ENCODE measurements around the gene GDPD4.

DNA sequence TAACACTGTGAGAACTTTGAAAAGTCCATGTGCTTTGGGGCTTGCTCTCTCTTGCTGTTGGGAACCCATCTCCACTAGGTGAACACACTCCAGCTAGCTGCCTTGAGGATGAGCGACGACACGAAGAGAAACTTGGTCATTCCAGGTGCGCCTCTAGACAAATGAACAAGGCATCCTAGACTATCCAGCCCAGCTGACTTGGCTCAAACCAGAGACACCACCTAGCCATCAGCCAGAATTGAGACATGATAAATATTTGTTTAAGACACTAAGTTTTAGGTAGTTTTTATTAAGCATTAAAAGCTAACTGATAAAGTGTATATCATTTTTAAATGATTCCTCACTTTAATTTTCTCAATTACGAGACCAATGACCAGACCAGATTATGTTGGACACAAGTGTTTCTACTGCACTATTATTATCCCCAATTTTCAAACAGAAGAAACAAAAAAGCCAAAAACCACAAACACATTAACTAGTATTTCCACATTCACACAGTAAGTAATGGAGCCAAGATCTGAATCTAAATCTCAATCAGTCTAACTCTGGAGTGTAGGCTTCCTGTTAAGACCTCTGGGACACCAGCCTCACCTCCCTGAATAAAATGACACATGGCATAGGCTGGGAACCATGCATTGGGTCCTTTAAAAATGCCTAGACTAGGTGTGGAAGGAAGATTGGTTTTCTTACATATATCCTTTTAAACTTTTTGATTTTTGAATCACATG is 70.4 kb downstream of the GDPD4 start:
- no peak for TF ChIP-seq EZH2phosphoT487 (IDR thresholded peaks at IDR 0.05; ENCODE audit: borderline replicate concordance)
- TF ChIP-seq, protein P1, sequence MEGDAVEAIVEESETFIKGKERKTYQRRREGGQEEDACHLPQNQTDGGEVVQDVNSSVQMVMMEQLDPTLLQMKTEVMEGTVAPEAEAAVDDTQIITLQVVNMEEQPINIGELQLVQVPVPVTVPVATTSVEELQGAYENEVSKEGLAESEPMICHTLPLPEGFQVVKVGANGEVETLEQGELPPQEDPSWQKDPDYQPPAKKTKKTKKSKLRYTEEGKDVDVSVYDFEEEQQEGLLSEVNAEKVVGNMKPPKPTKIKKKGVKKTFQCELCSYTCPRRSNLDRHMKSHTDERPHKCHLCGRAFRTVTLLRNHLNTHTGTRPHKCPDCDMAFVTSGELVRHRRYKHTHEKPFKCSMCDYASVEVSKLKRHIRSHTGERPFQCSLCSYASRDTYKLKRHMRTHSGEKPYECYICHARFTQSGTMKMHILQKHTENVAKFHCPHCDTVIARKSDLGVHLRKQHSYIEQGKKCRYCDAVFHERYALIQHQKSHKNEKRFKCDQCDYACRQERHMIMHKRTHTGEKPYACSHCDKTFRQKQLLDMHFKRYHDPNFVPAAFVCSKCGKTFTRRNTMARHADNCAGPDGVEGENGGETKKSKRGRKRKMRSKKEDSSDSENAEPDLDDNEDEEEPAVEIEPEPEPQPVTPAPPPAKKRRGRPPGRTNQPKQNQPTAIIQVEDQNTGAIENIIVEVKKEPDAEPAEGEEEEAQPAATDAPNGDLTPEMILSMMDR (conservative IDR thresholded peaks at IDR 0.05; ENCODE audit: low read length) = no peak
